Measurements from ENCODE around the gene TM4SF4.
A peak's percentile ranks its signal among the peaks of the same experiment; 100 is the strongest.

TM4SF4 gene

GRCh38 chr3:149545049-149545448 lies 70.6 kb downstream of the TM4SF4 start:
- Histone ChIP-seq H3K9ac (ENCODE audit: low read length) (no peak overlapping the region), H3K27me3 (ENCODE audit: control insufficient read depth in 1 of 2, insufficient read depth in 2 of 2, low read length in 2 of 2) (no peaks in the 10 kb centered on the region), H3K9me3 (ENCODE audit: low read length) (no peaks in the 10 kb centered on the region), H3K36me3 (ENCODE audit: insufficient read depth, low read length) (peaks cover 16% of the 10 kb centered on the region), H3K27ac (ENCODE audit: low read depth, low read length) (no peak overlapping the region), H3K4me3 (ENCODE audit: low read depth in 1 of 2, low read length in 2 of 2) (no peak overlapping the region), H3K4me1 (ENCODE audit: insufficient read depth, low read length) (peaks cover 71% of the 10 kb centered on the region)

DNA sequence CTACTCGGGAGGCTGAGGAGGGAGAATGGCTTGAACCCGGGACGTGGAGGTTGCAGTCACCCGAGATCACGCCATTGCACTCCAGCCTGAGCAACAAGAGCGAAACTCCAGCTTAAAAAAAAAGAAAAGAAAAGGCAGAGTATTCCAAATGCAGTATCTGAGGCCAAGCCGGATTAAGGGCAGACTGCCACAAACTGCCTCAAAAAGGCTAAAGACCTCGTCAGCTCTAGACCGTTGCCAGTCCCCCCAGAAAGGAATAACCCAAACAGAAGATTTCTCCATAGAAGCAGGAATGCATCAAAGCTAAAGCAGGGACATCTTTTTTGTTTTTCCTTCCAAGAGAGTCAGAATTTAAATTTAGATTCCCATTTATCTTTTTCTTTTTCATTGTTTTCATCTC lies 72.9 kb downstream of the TM4SF4 start:
- Histone ChIP-seq H3K9me3 (ENCODE audit: low read length) (no peaks in the 10 kb centered on the region), H3K27ac (ENCODE audit: low read depth, low read length) (peak overlapping the region; percentile 78), H3K9ac (ENCODE audit: low read length) (no peak overlapping the region), H3K4me1 (ENCODE audit: insufficient read depth, low read length) (peaks cover 73% of the 10 kb centered on the region), H3K36me3 (ENCODE audit: insufficient read depth, low read length) (peaks cover under 1% of the 10 kb centered on the region), H3K27me3 (ENCODE audit: control insufficient read depth in 1 of 2, insufficient read depth in 2 of 2, low read length in 2 of 2) (no peaks in the 10 kb centered on the region), H3K4me3 (ENCODE audit: low read depth in 1 of 2, low read length in 2 of 2) (peak overlapping the region in 1 of 2 donors; percentile 26)

DNA sequence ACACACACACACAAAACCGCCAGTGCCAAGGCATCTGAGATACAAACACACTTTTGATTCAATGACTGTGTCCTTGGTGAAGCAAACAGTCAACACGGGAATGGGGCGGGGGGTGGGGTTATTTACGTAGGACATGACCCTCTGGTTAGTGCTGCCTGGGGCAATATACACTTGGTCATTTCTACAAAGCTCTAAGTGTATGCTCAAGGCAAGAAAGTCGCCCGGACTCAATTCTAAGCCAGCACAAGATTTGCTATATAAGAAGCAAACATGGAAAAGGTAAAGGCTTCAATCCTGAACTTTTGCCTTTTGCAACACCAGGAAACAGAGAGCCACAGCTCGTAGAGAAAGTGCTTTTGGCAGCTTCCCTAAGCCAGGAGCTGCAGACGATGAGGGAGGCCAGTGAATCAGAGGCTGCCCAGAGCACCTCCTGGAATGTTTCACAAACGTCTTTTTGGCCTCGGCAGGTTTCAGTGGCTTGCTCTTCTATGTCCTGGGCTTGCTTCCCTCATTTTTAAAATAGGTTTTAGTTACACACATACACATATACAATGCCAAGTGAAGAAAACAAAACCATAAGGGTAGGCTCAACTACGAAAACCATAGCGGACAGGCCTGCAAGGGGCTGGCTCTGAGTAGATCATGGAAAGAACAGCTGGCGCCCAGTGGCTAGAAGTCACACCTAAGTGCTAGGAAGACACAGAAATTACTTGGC lies 73.6 kb downstream of the TM4SF4 start:
- no peaks in the 10 kb centered on the region for H3K36me3 ChIP-seq (ENCODE audit: insufficient read depth, low read length)
- peaks cover 75% of the 10 kb centered on the region for H3K4me1 ChIP-seq (ENCODE audit: insufficient read depth, low read length)

DNA sequence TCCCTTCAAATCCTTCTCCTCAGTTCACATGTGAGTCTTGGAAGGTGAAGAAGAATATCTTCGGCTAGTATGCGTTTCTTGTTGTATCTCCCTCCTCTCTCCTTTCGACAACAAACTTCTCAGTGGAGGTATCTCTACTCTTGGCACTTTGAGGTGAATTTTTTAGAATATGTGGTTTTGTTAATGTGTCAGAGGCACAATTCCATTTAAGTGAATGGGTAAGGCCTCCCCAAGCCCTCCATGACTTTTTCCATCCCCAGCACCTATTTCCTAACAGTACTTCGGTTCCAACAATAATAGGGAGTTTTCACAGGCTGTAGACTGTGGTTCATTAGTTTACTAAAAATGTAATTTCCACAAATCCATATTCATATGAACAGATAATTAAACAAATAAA lies 74.2 kb downstream of the TM4SF4 start:
- peak overlapping the region; percentile 78 for H3K27ac ChIP-seq (ENCODE audit: low read depth, low read length)
- H3K9me3 ChIP-seq (ENCODE audit: low read length), result no peaks in the 10 kb centered on the region
- peaks cover 80% of the 10 kb centered on the region for H3K4me1 ChIP-seq (ENCODE audit: insufficient read depth, low read length)
- no peak overlapping the region for H3K9ac ChIP-seq (ENCODE audit: low read length)
- H3K4me3 ChIP-seq (ENCODE audit: low read depth in 1 of 2, low read length in 2 of 2), result peak overlapping the region in 1 of 2 donors; percentile 6
- H3K27me3 ChIP-seq (ENCODE audit: control insufficient read depth in 1 of 2, insufficient read depth in 2 of 2, low read length in 2 of 2), result no peaks in the 10 kb centered on the region
- H3K36me3 ChIP-seq (ENCODE audit: insufficient read depth, low read length), result no peaks in the 10 kb centered on the region

More for the DNA sequence above, 73.6 kb downstream of the TM4SF4 start:
- Histone ChIP-seq H3K4me3 (ENCODE audit: low read depth in 1 of 2, low read length in 2 of 2) (peak overlapping the region in 1 of 2 donors; percentile 6), H3K27ac (ENCODE audit: low read depth, low read length) (peak overlapping the region; percentile 78), H3K9ac (ENCODE audit: low read length) (no peak overlapping the region), H3K27me3 (ENCODE audit: control insufficient read depth in 1 of 2, insufficient read depth in 2 of 2, low read length in 2 of 2) (no peaks in the 10 kb centered on the region), H3K9me3 (ENCODE audit: low read length) (no peaks in the 10 kb centered on the region)

DNA sequence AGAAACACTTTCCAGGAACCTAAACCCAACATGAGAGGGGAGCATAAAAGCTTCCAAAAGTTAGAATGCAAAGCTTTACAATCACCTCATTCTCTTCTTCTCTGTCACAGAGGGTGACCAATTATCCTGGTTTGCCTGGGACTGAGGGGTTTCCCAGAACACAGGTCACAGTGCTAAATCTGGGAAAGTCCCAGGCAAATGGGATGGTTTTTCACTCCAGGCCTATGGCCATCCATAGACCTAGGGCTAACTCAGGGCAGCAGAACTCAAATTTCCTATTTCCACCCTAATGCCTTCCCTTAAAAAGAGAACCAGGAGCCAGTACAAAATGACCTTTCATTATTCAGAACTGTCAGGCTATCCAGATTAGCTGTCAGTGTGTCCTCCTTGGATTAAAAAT lies 77.0 kb downstream of the TM4SF4 start:
- no peak overlapping the region for H3K9ac ChIP-seq (ENCODE audit: low read length)
- no peaks in the 10 kb centered on the region for H3K9me3 ChIP-seq (ENCODE audit: low read length)
- H3K27me3 ChIP-seq (ENCODE audit: control insufficient read depth in 1 of 2, insufficient read depth in 2 of 2, low read length in 2 of 2), result no peaks in the 10 kb centered on the region
- peak overlapping the region; percentile 26 for H3K27ac ChIP-seq (ENCODE audit: low read depth, low read length)
- peaks cover 75% of the 10 kb centered on the region for H3K4me1 ChIP-seq (ENCODE audit: insufficient read depth, low read length)
- H3K4me3 ChIP-seq (ENCODE audit: low read depth in 1 of 2, low read length in 2 of 2), result no peak overlapping the region
- no peaks in the 10 kb centered on the region for H3K36me3 ChIP-seq (ENCODE audit: insufficient read depth, low read length)

- Histone ChIP-seq H3K4me1 (ENCODE audit: insufficient read depth, low read length) (peaks cover 64% of the 10 kb centered on the region), H3K9ac (ENCODE audit: low read length) (no peak overlapping the region), H3K4me3 (ENCODE audit: low read depth in 1 of 2, low read length in 2 of 2) (no peak overlapping the region), H3K27ac (ENCODE audit: low read depth, low read length) (peak overlapping the region; percentile 64), H3K27me3 (ENCODE audit: control insufficient read depth in 1 of 2, insufficient read depth in 2 of 2, low read length in 2 of 2) (no peaks in the 10 kb centered on the region), H3K36me3 (ENCODE audit: insufficient read depth, low read length) (no peaks in the 10 kb centered on the region), H3K9me3 (ENCODE audit: low read length) (no peaks in the 10 kb centered on the region)
Observed at GRCh38 chr3:149552700-149553099, 78.2 kb downstream of the TM4SF4 start.
